ENCODE results near the gene SETD1B.
"Not testable (repeated sequence)": the region's sequence is repeated elsewhere in the genome, so short reads cannot be mapped to it uniquely, and the experiment has no call there.

The SETD1B gene

DNA sequence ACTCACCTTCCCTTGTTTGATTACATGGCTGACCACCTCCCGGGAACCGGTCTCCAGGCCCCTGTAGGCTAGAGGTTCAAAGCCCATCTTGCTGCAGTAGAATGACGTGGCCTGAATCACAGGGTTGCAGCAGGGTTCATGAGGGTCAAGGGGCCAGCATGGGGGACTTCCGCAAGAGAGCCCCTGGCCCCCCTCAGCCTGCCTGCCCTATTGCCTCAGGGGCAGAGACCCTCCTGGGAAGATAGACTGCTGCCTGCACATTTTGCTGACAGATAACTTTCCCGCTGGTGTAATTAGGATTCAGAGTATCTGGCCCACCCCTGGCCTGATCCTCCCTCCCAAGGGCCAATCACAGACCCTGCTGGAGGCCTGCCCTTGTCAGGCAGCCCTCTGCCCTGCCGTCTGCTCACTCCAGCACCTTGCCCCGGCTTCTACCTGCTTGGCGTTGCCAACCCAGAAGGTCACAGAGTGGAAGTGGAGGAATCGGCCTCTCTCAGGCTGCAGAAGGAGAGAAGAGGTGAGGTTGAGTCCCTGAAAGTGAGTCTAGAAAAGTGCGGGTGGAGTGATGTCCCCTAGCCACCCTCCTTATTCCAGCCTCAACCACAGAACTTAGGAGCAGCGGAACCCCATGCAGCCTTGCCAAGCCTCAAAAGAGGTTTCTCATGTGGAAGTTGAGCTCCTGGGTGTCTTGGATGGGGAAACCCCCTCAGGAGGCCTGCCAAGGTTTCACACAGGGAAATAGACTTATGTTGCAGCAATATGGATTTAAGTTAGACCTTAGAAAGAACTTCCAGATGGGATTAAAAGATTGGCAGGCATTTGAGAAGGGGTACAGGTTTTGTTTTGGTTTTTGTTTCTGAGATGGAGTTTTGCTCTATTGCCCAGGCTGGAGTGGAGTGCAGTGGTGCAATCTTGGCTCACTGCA is 53.8 kb downstream of the SETD1B start:
- no peak for DNase-seq (ENCODE audit: low read depth in 3 of 3)

DNA sequence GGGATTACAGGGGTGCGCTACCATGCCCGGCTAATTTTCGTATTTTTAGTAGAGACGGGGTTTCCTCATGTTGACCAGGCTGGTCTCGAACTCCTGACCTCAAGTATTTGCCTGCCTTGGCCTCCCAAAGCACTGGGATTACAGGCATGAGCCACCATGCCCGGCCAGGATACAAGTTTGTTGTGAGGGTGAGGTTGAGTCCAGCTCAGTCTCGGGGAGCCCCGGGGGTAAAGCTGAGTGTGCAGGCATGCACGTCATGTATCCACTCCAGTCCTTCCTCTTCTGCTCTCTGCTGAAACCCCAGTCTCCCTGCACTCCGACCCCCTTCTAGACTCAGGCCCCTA is 54.5 kb downstream of the SETD1B start:
- DNase-seq (ENCODE audit: low read depth in 3 of 3), result no peak

DNA sequence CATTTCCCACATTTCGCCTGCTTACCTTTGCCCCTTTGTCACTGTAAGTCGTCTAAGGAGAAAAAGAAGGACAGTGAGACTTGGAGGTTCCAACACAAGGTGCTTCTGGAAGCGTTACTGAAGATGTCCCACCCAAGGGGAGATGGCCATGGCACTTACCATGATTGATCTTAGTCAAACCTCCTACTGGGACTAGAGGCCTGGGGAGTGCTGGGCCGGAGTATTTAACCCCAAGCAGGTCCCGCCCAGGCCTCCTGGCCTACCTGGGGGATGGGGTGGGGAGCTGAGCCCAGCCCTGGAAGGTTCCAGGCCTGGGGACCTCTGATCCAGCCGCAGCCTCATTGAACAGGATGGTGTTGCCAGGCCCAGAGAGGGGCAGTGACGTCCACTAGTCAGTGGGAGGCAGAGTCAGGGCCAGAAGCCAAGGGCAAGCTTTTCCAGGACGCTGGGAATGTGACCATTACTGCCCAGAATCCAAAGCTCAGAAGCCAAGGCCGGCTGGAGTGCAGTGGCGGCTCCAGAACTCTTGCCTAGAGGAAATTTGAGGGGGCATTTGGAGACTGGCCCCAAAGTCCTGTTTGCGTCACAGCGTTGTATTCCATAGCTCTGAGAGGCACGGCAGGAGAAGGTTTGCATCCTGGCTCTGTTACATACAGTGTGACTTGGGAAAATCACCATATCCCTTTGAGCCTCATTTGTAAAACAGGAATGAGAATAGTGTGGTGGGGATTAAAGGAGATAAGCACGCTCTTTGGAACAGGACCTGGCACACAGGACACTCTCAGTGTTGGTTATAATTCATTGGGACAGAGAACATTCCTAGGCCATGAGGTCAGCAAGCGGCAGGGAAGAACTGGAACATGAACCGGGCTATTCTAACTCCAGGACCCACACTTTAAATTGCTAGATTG is 55.1 kb downstream of the SETD1B start, which contains the start of gene HPD:
TSS of gene HPD (minus strand) at position 198 of the 911 bp plus-strand sequence. CDS start at position 162, 36 bp downstream.
- no peak for DNase-seq (ENCODE audit: low read depth in 3 of 3)

DNA sequence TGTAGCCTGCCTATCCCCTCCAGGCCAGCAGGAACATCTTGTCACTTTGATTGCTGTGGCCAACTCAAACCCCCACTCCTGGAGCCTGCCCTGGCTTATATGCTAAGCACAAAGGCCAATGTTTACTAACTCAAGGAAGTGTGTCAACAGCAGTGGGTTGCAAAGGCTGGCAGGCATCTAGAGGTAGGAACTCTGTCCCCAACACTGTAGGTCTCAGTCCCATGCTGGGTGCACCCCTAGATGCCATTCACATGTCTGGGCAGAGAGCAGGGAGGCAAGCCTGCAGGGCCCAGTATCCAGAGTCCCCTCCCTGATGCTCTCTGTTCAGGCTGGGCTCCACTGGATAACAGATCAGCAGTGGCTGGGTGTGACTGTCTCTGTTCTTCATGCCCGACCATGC is 56.4 kb downstream of the SETD1B start:
- DNase-seq (ENCODE audit: low read depth in 3 of 3), result no peak

DNA sequence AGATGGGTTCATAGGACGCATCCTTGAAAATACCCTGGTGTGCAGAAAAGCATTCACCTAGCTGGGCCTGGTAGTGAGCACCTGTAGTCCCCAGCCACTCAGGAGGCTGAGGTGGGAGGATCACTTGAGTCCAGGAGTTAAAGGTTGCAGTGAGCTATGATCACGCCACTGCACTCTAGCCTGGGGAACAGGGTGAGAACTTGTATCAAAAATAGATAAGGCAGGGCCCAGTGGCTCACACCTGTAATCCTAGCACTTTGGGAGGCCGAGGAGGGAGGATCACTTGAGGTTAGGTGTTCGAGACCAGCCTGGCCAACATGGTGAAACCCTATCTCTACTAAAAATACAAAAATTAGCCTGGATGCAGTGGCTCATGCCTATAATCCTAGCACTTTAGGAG is 56.9 kb downstream of the SETD1B start:
- not testable (repeated sequence) for DNase-seq (ENCODE audit: low read depth in 3 of 3)

DNA sequence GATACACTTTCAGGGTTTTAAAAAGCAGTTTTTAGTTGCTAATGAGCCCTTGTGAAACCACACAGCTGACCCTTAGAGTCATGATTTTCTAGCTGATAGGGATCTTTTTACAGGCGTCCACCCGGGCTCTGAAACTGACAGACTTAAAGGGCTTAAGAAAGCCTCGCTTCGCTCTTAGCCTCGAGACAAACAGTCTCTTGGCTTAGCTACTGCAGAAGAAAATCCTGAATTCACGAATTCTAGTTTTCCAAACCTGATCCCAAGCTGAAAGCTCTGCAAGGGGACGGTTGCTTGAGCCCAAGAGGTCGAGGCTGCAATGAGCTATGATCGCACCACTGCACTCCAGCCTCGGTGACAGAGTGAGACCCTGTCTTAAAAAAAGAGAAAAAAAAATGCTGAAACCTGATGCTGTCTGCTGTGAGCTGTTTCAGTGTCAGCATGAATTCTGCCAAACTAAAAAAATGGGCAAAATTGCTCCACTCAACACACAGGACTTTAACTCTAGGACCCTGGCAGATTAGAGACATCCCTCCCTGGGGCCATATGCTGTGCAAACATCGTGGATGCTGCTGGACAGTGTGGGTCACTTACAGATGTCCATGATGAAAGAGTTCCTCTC is 57.9 kb downstream of the SETD1B start:
- DNase-seq (ENCODE audit: low read depth in 3 of 3), result no peak

DNA sequence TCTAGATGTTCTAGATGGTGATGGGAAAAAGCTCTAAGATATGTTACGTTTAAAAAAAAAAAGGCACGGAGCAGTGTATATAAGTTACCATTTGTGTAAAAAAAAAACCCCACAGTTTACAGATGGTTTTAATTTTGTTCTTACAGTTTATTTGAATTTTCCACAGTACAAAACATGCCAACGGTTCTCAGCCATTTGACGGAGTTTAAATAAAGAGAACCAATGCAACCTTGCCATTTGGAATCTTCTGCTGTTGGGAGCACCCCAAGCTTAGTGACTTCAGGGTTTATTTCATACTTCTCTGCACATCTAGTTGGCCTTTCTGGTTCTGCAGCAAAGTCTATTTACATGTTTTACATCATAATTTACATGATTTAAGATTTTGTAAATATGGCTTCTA is 62.5 kb downstream of the SETD1B start:
- no peak for DNase-seq (ENCODE audit: low read depth in 3 of 3)

DNA sequence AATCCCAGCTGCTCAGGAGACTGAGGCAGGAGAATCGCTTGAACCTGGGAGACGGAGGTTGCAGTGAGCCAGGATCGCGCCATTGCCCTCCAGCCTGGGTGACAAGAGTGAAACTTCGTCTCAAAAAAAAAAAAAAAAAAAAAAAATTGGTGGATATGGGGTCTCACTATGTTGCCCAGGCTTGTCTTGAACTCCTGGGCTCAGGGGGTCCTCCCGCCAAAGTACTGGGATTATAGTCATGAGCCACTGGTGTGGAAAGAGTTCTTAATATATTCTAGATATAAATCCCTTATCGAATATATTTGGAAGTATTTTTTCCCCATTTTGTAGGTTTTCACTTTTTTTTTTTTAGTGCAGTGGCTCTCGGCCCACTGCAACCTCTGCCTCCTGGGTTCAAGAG is 65.4 kb downstream of the SETD1B start:
- DNase-seq (ENCODE audit: low read depth in 3 of 3), result not testable (repeated sequence)

DNA sequence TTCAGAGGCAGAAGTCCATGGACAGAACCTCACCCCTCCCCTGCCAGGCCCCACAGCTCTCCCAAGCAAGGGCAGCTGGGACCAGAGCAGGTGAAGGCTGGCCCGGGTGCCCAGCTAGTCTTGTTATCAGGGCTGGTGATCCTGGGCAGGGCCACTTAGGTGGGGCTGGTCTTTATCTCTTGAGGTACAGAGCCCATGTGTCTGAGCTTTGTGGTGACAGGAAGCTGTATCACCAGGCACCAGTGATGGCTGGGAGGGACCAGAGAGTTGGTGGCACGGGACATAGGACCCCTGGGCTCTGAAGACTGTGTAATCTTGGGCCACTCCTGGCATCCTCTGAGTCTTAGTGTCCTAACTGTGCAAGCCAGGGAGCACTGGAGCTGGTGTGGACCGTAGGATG is 67.7 kb downstream of the SETD1B start:
- no peak for DNase-seq (ENCODE audit: low read depth in 3 of 3)

DNA sequence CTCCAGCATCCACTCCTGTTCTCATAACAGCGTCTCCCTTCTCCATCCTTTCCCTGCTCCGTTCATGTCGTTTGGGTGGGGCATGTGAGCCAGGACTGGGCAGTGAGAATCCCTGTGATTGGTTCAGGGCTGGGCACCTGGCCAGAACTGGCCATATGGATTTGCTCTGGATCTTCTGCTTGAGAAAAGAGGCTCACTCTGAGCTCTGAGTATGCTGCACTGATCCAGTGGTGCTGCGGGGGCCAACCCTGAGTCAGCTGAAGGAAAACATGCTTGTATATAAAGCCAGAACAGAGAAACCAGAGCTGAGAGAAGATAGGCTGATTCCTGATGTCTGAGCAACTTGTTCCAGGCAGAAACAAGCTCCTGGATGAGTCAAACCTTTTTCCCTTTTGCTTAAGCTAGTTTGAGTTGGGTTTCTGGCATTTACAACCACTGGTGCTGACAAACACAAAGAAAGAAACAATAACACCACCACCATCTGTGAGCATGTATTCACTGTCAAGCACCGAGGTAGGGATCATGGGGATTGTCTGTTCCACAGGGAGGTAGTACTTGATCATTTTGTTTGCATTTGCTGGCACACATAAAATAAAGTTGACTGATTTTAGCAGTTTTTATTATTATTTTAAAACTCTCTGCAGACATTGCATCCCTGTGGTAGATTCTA is 68.9 kb downstream of the SETD1B start:
- DNase-seq (ENCODE audit: low read depth in 3 of 3), result peak in 1 of 3 donors; percentile 13

DNA sequence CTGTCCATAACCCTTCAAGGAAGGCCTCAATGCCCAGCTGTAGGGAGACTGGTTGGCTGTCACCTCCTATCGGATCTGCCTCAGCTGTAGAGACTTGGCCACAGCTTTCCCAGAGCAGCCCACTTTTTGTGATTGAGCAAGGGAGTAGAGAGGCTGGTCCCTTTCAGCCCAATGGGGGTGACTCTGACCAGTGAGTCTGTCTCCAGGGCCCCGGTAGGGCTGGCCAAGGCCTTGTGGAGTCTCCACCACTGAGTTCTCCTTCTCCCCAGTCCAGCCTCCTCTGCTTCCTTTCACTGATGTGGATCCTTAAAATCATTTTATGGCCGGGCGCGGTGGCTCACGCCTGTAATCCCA is 69.4 kb downstream of the SETD1B start:
- DNase-seq (ENCODE audit: low read depth in 3 of 3), result no peak

DNA sequence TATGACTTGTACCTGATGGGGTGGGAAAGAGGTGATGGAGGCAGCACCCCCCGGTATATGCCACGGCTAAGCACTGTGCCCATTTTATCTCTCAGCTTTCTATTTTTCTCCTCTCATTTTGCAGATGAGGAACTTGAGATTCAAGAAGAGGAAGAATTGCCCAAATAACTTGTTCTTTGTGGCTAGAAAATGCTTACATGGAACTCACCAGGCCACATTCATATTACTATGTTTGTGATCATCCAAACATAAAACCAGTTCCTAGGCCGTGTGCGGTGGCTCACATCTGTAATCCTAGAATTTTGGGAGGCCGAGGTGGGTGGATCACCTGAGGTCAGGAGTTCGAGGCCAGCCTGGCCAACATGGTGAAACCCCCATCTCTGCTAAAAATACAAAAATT is 70.3 kb downstream of the SETD1B start:
- no peak for DNase-seq (ENCODE audit: low read depth in 3 of 3)

DNA sequence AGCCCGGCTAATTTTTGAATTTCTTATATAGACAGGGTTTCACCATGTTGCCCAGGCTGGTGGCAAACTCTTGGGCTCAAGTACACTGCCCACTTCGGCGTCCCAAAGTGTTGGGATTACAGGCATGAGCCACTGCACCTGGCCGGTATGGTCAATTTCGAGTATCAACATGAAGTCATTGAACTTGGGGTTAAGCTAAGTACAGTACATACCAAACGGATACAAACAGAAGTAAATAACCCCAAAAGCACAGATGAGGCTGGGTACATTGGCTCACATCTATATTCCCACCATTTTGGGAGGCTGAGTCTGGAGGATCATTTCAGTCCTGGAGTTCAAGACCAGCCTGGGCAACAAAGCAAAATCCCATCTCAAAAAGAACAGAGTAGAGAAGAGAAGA is 71.8 kb downstream of the SETD1B start:
- DNase-seq (ENCODE audit: low read depth in 3 of 3), result no peak

DNA sequence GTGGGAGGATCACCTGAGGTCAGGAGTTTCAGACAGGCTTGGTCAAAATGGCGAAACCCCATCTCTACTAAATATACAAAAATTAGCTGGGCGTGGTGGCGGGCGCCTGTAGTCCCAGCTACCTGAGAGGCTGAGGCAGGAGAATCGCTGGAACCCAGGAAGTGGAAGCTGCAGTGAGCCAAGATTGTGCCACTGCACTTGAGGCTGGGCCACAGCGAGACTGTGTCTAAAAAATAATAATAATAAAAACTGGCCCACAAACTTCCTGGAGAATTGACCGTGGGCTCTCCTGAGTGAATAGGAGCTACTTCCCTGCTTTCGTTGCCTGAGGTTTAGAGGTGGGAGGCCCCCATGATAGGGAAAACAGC is 72.3 kb downstream of the SETD1B start:
- DNase-seq (ENCODE audit: low read depth in 3 of 3), result not testable (repeated sequence)

Measured in stimulated activated CD4-positive, alpha-beta T cell treated with anti-CD3 and anti-CD28 coated beads, TNF-alpha, amount 100 ng/mL, for 48 hours (primary cell).